Type B pancreatic cell (in vitro differentiated cells): ENCODE results near the gene IL1R1. TPM values are rescaled to one million over a fixed set of nuclear protein-coding genes. Genes with fewer than 3 reads are reported as not detected.
"Not testable (repeated sequence)": the region's sequence is repeated elsewhere in the genome, so short reads cannot be mapped to it uniquely, and the experiment has no call there.

ENCODE experiments used
- DNase-seq: peaks from one replicate; pipeline ENCODE4 v3.0.0; 2021; ENCODE audit warnings: mixed read lengths; ENCODE audit not compliant: unreplicated experiment; ENCODE audit errors: extremely low spot score
- H3K27ac Mint-ChIP-seq: 2 replicates; pipeline ENCODE4 v1.8.0; 2021; ENCODE audit warnings: mild to moderate bottlenecking, mixed read lengths
- H3K27me3 Mint-ChIP-seq: 2 replicates; pipeline ENCODE4 v1.8.0; 2021; ENCODE audit warnings: mixed read lengths
- H3K36me3 Mint-ChIP-seq: 2 replicates; pipeline ENCODE4 v1.8.0; 2021; ENCODE audit warnings: mixed read lengths
- H3K4me1 Mint-ChIP-seq: one replicate; pipeline ENCODE4 v1.8.0; 2021; ENCODE audit warnings: mixed read lengths; ENCODE audit not compliant: unreplicated experiment
- H3K4me3 Mint-ChIP-seq: 2 replicates; pipeline ENCODE4 v1.8.0; 2021; ENCODE audit warnings: mild to moderate bottlenecking, mixed read lengths
- H3K9me3 Mint-ChIP-seq: 2 replicates; pipeline ENCODE4 v1.8.0; 2021; ENCODE audit warnings: mixed read lengths
- CTCF ChIP-seq: fragments of 200-600 bp; sonication (generic); conservative IDR thresholded peaks from 2 replicates; pipeline ENCODE4 v1.5.0; 2021; ENCODE audit warnings: antibody characterized with exemption, mild to moderate bottlenecking
- total RNA-seq: library from RNA; stranded (reverse); gene quantifications from 2 replicates; pipeline ENCODE4 v1.2.1, GENCODE V29; 2021; ENCODE audit warnings: low replicate concordance

IL1R1 gene
- total RNA-seq, 1 donor from 2014 or later: 15.8 TPM

GRCh38 chr2:102103284-102103683 is 39.3 kb upstream of the IL1R1 start:
- DNase-seq: no peak

GRCh38 chr2:102103992-102104871 is 38.3 kb upstream of the IL1R1 start:
- Mint-ChIP-seq H3K4me3 (no peak overlapping the region), H3K27ac (no peak overlapping the region), H3K4me1 (peaks cover 28% of the 10 kb centered on the region), H3K27me3 (no peaks in the 10 kb centered on the region), H3K36me3 (no peaks in the 10 kb centered on the region), H3K9me3 (no peaks in the 10 kb centered on the region)
- TF ChIP-seq CTCF: no peak
- no peak for DNase-seq

More at GRCh38 chr2:102103284-102103683, 39.3 kb upstream of the IL1R1 start:
- Mint-ChIP-seq H3K9me3 (no peaks in the 10 kb centered on the region), H3K27me3 (no peaks in the 10 kb centered on the region), H3K27ac (no peak overlapping the region), H3K36me3 (no peaks in the 10 kb centered on the region), H3K4me3 (no peak overlapping the region), H3K4me1 (peaks cover 28% of the 10 kb centered on the region)
- no peak for TF ChIP-seq CTCF

GRCh38 chr2:102106133-102106556 is 36.4 kb upstream of the IL1R1 start:
- DNase-seq: no peak
- Mint-ChIP-seq H3K4me3 (no peak overlapping the region), H3K27ac (peak overlapping the region; percentile 2), H3K9me3 (no peaks in the 10 kb centered on the region), H3K27me3 (no peaks in the 10 kb centered on the region), H3K4me1 (peaks cover 21% of the 10 kb centered on the region), H3K36me3 (no peaks in the 10 kb centered on the region)
- no peak for TF ChIP-seq CTCF

- DNase-seq, H3K27me3 Mint-ChIP-seq, H3K9me3 Mint-ChIP-seq, H3K36me3 Mint-ChIP-seq, H3K27ac Mint-ChIP-seq, H3K4me3 Mint-ChIP-seq: not testable (repeated sequence)
- H3K4me1 Mint-ChIP-seq: peaks cover 23% of the 10 kb centered on the region
These were observed 35.5 kb upstream of the IL1R1 start for GRCh38 chr2:102106813-102107740.

- no peak overlapping the region for H3K4me3 Mint-ChIP-seq
- no peak overlapping the region for H3K27ac Mint-ChIP-seq
- peaks cover 6% of the 10 kb centered on the region for H3K9me3 Mint-ChIP-seq
- no peaks in the 10 kb centered on the region for H3K27me3 Mint-ChIP-seq
- DNase-seq: no peak
- no peaks in the 10 kb centered on the region for H3K36me3 Mint-ChIP-seq
- H3K4me1 Mint-ChIP-seq: peaks cover 26% of the 10 kb centered on the region
- TF ChIP-seq CTCF: no peak
These were observed 34.8 kb upstream of the IL1R1 start for GRCh38 chr2:102107741-102108070.

- H3K36me3 Mint-ChIP-seq: no peaks in the 10 kb centered on the region
- peaks cover 6% of the 10 kb centered on the region for H3K9me3 Mint-ChIP-seq
- H3K27ac Mint-ChIP-seq: no peak overlapping the region
- H3K27me3 Mint-ChIP-seq: no peaks in the 10 kb centered on the region
- TF ChIP-seq CTCF: no peak
- H3K4me3 Mint-ChIP-seq: no peak overlapping the region
- DNase-seq: no peak
- H3K4me1 Mint-ChIP-seq: peaks cover 25% of the 10 kb centered on the region
These were observed 33.5 kb upstream of the IL1R1 start for GRCh38 chr2:102109016-102109415.
